ENCODE measurements around the gene AHDC1. TPM values are rescaled to one million over a fixed set of nuclear protein-coding genes. Genes with fewer than 3 reads are reported as not detected.

AHDC1 gene
- total and polyA plus RNA-seq, 9 of the 15 experiments (the other 6 are each of a cell fraction or from before 2014, with no cell fraction given), result 0.21 to 36.4 (median 4.7) TPM

DNA sequence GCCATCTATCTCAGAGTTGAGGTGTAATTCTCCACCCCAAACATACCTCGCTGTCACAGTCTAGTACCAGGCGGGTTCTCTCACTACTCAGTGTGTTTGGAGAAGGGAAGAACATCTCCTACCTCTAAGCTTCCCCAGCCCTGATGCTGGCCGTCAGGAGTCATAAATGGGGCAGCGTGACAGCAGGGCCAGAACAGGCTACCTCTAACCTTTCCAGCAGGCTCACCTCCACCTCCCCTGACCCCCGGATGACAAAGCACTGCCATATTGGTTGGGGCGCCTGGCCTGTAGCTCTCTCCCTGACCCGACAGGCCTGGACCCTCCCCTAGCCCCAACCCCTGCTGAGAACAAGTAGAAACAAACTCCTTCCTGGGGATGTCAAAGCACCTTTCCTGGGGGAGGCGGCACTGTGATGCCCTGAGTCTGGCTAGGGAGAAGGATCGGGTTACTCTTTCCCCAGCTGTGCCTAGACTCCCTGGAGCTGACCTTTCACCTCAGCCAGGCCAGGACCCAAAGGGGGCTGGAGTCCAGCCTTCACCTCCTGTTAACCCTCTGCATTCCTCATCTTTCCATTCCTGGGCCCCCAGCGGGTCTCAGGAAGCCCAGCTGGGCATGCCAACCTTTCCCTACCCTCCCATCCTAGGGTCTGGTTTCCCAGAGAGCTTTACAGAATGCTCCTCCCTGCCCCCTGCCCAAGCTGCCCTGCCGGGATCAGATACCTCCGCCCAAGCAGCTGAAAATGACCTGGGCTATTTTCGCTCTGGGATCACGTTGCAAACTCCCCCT, 34.2 kb downstream of the AHDC1 start (continued):
- TF ChIP-seq NR2C2 (CRISPR knock-in tag; IDR thresholded peaks at IDR 0.05) (no peak), NR2C2 (tag; IDR thresholded peaks at IDR 0.05) (peak; percentile 31; the same call in 1 of the 2 replicates), STAT5A (IDR thresholded peaks at IDR 0.05; ENCODE audit: borderline replicate concordance, low read length) (no peak), TARDBP (IDR thresholded peaks at IDR 0.05) (no peak), KLF13 (tag; IDR thresholded peaks at IDR 0.05; ENCODE audit: borderline replicate concordance, low read depth) (no peak), PHF21A (IDR thresholded peaks at IDR 0.05; ENCODE audit: borderline replicate concordance, low read depth) (no peak), ELF2 (CRISPR knock-in tag; IDR thresholded peaks at IDR 0.05) (no peak), L3MBTL2 (IDR thresholded peaks at IDR 0.05) (no peak), ZNF764 (CRISPR knock-in tag; IDR thresholded peaks at IDR 0.05; ENCODE audit: low read depth) (no peak), CHD4 (IDR thresholded peaks at IDR 0.05; ENCODE audit: insufficient read depth, insufficient replicate concordance, low read depth, low read length, poor library complexity, severe bottlenecking) (no peak), SMC3 (conservative IDR thresholded peaks at IDR 0.05; ENCODE audit: insufficient read depth, low read depth, low read length) (no peak), CBX5 (IDR thresholded peaks at IDR 0.05; ENCODE audit: borderline replicate concordance, low read depth) (no peak), KAT7 (CRISPR knock-in tag; IDR thresholded peaks at IDR 0.05; ENCODE audit: borderline replicate concordance) (no peak), EP400 (IDR thresholded peaks at IDR 0.05) (no peak), ZNF354B (CRISPR knock-in tag; IDR thresholded peaks at IDR 0.05) (no peak), SAFB2 (IDR thresholded peaks at IDR 0.05; ENCODE audit: borderline replicate concordance, low read depth, low read length, severe bottlenecking) (no peak), YBX1 (IDR thresholded peaks at IDR 0.05) (no peak), ARNT (IDR thresholded peaks at IDR 0.05) (no peak), DACH1 (IDR thresholded peaks at IDR 0.05; ENCODE audit: partially characterized antibody) (peak; percentile 50), STAG1 (CRISPR knock-in tag; IDR thresholded peaks at IDR 0.05; ENCODE audit: borderline replicate concordance) (no peak), SETDB1 (IDR thresholded peaks at IDR 0.05; ENCODE audit: low read length) (no peak), COPS2 (conservative IDR thresholded peaks at IDR 0.05) (no peak), ZNF436 (CRISPR knock-in tag; IDR thresholded peaks at IDR 0.05) (no peak), TBL1XR1 (IDR thresholded peaks at IDR 0.05; ENCODE audit: low read length in 2 of 2) (no peak), ZNF24 (IDR thresholded peaks at IDR 0.05) (no peak), NBN (IDR thresholded peaks at IDR 0.05; ENCODE audit: low read depth) (no peak), ZBTB7A (IDR thresholded peaks at IDR 0.05; ENCODE audit: borderline replicate concordance, control insufficient read depth, low read depth, low read length) (peak; percentile 29; the same call in 1 of the 2 replicates)
- TF ChIP-seq, protein P1, sequence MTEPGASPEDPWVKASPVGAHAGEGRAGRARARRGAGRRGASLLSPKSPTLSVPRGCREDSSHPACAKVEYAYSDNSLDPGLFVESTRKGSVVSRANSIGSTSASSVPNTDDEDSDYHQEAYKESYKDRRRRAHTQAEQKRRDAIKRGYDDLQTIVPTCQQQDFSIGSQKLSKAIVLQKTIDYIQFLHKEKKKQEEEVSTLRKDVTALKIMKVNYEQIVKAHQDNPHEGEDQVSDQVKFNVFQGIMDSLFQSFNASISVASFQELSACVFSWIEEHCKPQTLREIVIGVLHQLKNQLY (CRISPR knock-in tag; conservative IDR thresholded peaks at IDR 0.05), result no peak
- TF ChIP-seq, protein P2, sequence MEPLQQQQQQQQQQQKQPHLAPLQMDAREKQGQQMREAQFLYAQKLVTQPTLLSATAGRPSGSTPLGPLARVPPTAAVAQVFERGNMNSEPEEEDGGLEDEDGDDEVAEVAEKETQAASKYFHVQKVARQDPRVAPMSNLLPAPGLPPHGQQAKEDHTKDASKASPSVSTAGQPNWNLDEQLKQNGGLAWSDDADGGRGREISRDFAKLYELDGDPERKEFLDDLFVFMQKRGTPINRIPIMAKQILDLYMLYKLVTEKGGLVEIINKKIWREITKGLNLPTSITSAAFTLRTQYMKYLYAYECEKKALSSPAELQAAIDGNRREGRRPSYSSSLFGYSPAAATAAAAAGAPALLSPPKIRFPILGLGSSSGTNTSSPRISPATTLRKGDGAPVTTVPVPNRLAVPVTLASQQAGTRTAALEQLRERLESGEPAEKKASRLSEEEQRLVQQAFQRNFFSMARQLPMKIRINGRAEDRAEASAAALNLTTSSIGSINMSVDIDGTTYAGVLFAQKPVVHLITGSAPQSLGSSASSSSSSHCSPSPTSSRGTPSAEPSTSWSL (CRISPR knock-in tag; IDR thresholded peaks at IDR 0.05; ENCODE audit: borderline replicate concordance), result no peak
- TF ChIP-seq, protein P3, sequence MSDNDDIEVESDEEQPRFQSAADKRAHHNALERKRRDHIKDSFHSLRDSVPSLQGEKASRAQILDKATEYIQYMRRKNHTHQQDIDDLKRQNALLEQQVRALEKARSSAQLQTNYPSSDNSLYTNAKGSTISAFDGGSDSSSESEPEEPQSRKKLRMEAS (CRISPR knock-in tag; IDR thresholded peaks at IDR 0.05), result peak; percentile 40; the same call in 1 of the 2 replicates

All from K562 (cell line).